HG02642 (cell line): ENCODE results near the gene FAM228B.
"Not testable (repeated sequence)": the region's sequence is repeated elsewhere in the genome, so short reads cannot be mapped to it uniquely, and the experiment has no call there.

Experiments used
- ATAC-seq: cut with Tn5 transposase; IDR thresholded peaks from one replicate; pipeline ENCODE4 v1.9.1; 2021; ENCODE audit warnings: mild to moderate bottlenecking; ENCODE audit not compliant: unreplicated experiment, poor library complexity

Gene FAM228B

DNA sequence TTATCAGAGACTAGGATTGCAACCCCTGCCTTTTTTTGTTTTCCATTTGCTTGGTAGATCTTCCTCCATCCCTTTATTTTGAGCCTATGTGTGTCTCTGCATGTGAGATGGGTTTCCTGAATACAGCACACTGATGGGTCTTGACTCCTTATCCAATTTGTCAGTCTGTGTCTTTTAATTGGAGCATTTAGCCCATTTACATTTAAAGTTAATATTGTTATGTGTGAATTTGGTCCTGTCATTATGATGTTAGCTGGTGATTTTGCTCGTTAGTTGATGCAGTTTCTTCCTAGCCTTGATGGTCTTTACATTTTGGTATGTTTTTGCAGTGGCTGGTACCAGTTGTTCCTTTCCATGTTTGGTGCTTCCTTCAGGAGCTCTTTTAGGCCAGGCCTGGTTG, 73.9 kb downstream of the FAM228B start:
- not testable (repeated sequence) for ATAC-seq

DNA sequence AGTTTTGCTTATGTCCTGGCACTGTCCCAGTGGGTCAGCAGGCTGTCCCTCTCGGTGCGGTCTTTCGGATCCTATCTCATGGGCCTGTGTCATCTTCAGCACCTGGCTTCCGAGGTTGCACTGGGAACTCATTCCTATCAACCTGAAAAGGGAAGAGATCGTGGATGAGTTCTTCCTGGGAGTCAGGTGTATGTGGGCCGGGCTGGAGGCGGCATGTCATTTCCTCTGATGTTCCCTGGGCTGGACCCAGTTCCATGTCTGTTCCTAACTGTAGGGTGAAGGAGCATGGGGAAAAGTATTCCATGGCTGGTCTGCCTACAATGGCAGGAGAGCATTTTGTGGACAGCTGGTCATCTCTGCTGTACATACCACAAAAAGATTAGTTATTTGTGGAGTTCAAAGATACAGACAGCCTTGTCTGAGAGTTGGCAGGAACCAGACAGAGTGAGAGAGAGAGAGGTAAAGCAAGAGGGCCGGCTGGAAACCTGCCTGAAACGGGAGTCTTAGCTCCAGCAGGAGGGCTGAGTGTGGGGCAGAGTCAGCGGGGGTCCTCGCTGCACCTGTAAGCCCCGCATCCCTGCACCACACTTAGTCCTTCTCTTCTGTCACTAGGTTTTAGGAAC, 76.8 kb downstream of the FAM228B start:
- no peak for ATAC-seq

DNA sequence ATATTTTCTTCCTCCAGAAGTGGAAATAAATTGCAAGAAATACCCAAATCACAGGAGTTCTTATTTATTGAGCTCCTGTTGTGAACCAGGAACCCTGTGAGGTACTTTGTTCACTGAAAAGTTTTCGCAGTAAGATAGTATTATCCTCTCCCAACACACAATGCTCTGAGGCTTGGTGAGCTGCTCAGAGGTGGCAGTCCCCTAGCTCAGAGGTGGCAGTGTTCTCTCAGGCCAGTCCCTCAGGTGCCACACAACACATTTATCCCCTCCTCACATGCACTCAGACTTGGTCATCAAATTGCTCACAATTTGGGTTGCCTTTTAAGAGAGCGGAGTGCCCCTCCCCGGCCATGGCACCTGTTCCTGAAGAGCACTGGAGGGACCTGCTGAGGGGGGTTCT, 77.5 kb downstream of the FAM228B start:
- ATAC-seq: no peak

DNA sequence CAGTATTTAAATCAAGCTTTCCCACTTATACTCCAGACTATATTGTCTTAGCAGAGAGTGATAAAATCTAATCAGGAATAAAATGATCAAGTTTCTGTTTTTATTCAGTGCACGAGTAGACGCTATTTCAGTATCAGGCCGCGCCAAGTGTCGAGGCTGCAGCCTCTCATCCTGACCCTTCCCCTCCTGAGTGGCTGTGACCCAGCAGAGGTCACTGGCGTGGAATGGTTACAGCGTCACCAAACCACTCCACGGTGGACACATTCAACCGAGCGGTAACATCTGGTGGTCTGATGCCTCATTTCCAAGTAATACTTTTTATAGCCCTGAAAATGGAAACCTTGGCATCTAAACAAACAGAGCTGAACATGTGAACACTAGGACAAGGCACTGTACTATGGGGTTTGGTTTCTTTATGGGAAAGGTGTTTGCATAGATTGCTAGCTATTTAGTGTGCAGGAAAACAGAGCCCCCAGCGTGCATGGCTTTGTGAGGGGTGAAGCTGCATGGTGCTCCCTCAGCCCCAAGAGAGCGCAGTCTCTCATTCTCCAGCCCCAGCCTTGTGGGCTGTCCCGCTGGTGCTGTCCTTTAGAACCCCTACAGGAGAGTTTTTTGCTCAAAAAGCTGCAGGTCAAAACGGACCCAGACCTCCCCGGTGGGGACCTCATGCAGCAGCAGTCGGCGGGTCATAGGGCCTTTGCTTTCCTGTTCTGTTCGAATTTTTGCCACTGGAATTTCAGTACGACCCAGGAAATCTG, 79.9 kb downstream of the FAM228B start:
- no peak for ATAC-seq

DNA sequence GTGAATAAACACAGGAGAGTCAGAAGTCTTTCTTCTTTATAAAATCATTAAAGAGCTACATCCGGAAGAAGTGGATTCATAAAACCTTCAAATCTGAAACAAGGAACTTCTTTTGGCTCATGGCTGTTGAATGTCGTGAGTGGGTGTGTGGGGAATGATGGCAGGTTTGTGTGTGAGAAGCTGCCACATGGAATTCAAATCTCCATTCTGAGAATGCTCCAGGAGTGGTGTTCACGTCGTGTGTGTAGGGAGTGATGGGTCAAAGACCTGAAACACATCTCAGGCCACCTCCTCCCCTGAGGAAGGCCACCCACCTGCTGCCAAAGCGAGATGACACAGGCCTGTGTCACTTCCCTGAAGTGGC, 80.5 kb downstream of the FAM228B start:
- no peak for ATAC-seq

DNA sequence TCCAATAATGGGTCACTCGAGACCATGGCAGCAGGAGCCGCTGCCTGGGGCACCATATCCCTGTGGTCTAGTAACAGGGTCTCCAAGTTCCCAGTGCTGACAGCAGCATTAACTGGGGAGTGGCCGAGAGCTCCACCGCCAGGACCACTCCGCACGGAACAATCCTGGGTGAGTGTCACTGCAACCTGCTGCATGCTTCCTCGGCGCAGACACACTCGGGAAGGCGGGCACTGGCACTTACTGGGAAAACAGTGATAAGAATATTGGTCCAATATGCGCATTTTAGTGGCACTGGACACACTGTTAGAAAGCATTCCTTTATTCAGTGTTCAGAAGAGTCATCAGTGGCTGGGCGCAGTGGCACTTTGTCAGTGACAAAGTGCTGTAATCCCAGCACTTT, 81.2 kb downstream of the FAM228B start:
- no peak for ATAC-seq

DNA sequence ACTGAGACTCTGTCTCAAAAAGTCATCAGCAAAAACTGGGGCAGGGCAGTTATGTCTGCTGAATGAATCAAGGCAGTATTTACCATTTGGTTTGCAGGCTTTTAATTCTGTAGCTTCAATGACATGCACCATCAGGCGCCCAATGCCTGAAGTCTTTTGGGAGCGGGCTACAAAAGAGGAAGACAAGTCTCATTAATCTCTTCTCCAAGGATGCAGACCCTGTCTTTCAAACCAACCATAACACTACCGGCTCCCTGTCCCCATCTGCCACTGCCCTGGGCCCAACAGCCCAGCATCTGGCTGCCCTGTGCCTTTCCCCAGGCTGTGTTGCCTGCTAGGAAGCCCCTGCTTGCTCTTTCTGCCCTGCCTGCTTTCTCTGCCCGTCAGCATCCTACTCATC, 81.9 kb downstream of the FAM228B start:
- ATAC-seq: no peak

DNA sequence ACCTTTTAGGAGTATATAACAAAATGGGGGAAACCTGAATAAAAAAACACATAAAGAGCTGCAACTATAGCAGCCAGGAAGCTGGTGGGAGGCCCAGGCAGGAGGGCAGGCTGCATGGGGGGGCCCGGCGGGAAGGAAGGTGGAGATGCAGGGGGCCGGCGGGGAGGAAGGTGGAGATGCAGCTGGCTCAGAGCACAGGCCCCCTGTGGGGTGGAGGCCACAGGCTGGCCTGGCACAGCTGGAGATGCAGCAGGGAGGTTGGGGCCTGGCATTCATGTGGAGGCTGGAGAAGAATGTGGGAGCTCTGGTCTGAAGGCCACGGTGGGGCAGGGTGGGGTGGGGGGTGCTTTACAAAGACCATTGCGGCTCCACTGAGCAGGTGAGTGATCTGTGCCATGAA, 83.0 kb downstream of the FAM228B start:
- no peak for ATAC-seq

DNA sequence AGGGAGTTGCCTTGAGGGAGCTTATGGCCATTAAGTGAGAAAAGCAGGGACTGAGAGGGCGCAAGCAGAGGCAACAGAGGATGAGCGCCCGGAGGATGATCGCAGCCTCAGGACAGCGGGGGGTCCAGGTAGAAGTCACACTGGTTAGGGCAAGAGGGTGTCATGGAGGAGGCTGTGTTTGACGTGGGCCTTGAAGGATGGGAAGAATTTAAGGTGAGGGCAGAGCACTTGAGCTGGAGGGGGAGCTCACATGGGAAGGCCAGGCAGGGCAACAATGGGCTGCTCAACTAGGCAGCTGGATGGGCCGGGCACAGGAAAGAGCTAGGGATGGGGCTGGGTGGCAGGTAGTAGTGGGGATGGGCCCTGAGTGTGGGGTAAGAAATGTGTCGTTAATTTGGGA, 83.4 kb downstream of the FAM228B start:
- no peak for ATAC-seq

DNA sequence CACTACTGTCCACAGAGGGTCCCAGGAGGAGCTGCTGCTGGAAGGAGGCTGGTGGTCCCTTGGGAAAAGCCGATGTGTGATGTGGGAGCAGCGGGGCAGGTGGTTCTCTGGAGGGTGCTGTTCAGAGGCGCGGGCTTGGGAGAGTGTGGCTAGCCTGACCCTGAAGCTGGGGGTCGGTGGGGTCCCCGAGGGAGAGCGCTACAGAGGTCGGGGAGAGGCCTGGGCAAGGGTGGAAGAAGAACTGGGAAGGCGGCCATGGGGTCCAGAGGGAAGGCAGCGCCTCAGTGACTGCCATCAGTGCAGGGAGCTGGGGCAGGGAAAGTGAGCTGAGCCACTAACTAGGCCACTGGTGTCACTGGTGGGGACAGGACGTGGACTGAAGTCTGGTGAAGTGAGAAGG, 84.1 kb downstream of the FAM228B start:
- ATAC-seq: no peak

DNA sequence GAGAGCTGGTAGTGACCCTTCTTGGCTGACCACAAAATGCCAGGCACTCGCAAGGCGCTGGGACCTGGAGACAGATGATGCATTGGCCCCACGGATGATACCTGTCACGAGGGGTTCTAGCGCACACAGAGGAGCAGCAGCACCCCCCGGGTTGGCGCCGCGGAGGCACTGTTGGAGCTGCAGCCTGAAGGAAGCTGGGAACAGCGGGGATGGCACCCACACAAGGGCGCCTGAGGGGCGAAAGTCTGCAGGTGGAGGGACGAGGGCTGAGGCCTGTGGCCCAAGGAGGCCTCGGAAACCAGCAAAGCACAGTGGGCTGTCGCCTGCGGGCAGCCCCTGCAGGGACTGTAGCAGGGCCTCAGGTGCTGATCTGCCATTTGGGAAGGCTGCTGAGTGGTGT, 85.2 kb downstream of the FAM228B start:
- no peak for ATAC-seq

DNA sequence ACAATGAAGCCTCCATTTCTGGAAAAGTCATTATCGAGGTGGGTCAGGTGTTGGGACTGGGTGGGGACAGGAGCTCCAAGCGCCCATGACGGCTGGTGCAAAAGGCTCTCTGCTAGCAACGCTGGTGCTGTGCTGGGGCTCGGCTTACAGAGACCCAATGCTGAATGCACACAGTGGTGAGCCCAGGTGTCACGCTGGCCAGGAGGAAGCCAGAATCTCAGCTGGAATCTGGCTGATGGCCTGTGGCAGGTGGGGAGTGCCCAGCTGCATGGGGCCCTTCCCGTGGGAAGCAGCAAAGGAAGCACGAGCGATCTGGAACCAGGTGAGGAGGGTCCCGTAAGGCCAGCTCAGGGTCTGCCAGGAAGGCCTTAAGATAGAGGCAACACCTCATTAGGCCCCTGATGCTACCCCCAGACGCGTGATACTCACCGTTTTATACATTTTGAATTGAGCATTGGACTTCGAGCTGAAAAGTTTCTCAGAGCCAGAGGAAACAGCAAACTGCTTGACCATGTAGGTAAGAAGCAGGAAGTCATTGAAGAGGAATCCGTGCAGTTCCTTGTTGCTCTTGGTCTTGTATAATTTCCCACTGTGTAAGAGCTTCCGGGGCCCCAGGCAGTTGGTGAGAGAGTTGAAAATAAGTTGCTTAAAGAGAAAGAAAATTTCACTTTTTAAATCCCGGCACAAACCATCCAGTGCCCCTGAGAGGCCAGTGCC, 86.3 kb downstream of the FAM228B start:
- ATAC-seq: no peak

DNA sequence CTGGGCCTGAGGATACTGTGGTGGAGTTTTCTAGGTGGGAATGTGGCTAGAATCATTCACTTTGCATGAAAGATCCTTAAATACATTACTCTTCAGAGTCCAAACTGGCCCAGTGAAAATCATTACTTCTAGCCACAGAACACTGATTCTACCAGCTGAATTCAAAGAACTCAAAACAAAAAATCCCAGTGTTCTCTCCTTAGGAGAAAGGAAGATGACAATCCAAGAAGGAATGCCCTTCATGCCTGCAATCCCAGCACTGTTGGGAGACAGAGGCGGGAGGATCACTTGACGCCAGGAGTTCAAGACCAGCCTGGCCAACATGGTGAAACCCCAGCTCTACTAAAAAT, 86.8 kb downstream of the FAM228B start:
- no peak for ATAC-seq

DNA sequence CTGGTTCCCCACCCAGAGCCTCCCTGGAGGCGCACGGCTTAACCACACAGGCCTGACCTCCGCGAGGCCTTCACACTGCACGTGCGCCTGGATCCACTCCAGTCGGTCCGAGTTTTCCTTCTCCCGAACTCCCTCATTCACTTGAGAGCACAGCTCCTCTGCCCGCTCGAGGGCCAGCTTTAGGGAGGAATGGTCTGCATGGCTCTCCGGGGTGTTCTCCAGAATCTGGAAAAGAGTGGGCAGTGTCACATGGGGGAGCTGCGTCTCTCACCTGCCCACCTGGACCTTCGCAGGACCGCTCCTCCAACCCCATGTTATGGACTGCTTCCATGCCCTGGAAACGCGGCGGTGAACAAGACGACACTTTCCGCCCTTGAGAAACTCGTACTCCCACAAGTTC, 87.5 kb downstream of the FAM228B start:
- ATAC-seq: no peak

DNA sequence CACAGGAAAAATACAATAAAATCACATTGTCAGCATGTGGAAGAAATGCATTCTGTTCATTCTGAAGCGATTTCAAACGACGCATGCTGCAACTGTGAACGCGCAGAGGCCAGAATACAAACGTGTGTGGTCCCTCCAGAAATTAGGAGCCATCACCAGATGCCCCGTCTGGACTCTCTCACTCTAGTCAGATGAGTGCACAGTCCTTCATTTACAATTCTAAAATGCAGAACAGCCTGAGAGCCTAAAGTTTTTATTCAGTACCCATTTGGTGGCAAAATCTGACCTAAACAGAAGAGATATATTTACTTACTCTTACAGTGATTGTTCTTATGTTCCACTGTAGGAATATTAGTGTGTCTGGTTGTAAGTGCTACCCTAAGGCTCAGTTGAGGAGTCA, 88.1 kb downstream of the FAM228B start:
- no peak for ATAC-seq

DNA sequence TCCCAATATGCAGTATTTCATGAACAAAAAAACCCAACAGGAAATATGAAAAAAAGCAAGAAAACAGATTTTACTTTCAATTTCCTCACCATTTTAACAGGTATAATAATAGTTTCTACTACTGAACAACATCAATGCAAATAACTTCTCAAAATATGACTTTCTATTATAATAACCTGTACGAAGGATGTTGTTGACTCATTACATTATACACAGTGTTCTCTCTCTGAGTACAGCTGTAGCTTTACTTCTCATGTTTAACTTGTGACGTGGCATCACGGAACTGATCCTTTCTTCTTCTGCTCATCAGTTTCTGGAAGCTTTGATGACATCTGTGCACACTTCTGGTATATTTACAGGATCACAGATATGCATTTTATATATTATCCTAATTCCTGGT, 91.6 kb downstream of the FAM228B start:
- peak; percentile 87 for ATAC-seq
